GM19025 (cell line): ENCODE measurements around the gene SERF2.
A peak's percentile ranks its signal among the peaks of the same experiment; 100 is the strongest.
"Not testable (repeated sequence)": the region's sequence is repeated elsewhere in the genome, so short reads cannot be mapped to it uniquely, and the experiment has no call there.

Experiments
- ATAC-seq: cut with Tn5 transposase; IDR thresholded peaks from one replicate; pipeline ENCODE4 v1.9.1; 2021; ENCODE audit warnings: mild to moderate bottlenecking, low read depth, moderate library complexity; ENCODE audit not compliant: unreplicated experiment

SERF2 gene

DNA sequence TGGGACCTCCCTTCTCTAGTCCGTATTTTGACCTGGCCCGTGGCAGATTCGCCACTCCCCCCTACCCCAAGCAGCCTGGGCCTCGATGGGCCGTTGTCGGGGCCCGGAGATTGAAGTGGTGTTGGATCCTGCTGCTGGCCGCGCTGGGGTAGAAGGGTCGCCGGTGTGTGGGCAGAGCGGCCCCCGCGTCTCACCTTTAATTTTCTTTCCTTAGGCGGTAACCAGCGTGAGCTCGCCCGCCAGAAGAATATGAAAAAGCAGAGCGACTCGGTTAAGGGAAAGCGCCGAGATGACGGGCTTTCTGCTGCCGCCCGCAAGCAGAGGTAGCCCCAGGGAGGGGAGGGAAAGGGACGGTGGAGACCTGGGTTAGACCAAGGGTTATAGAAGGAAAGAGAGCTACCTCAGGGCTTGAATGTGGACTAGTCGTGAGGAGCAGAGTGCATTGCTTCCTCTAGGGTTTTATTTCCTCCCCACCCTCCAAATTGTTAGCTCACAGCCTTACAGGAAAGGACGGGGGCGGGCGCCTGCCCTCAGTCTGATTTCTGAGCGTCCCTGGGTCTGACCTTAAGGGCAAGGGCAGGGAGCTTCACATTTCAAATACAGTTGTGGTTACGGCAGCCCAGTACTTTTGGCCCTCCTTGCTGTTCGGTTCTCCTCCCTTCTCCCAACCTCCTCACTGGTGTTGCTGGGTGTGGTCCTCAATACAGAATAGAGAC, 799 bp downstream of the SERF2 start:
- no peak for ATAC-seq

DNA sequence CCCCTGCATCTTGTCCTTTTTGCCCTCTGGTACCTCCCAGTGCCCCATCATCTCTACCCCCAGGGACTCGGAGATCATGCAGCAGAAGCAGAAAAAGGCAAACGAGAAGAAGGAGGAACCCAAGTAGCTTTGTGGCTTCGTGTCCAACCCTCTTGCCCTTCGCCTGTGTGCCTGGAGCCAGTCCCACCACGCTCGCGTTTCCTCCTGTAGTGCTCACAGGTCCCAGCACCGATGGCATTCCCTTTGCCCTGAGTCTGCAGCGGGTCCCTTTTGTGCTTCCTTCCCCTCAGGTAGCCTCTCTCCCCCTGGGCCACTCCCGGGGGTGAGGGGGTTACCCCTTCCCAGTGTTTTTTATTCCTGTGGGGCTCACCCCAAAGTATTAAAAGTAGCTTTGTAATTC, 1.5 kb downstream of the SERF2 start:
- ATAC-seq = no peak

DNA sequence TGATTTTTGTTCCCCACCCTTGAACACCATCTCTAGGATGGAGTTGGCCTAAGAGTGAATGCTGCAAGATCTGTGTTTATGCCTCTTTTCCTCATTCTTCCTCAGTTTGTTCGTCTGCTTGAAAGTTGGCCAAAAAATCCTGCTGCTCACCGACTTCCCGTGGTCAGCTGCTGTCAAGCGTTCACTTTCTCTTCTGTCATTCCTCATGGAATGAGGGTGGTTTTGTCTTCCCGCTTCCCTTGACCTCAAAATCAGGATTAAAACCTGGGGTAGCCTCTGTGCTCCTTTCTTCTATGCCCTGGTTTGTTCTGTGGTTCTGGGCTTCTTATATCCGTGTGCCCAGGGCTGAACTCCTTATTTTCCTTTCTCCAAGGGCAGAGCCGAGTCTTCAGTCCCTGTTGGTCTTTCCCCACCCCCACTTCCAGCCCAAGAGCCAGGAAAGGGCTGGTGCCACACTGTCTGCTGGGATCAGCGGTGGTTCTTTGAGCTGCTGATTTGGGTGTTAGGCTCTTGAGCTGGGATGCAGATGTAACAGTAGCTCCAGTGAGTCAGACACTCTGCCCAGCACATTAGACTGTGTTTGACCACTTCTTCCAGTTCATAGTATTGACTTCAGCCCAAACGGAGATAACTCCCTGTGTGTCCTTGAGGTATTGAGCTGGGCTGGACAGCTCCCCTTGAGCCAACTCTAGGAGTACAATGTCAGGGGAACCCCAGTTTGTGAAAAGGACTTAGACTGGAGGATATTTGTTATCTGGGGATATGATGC, 2.3 kb downstream of the SERF2 start:
- no peak for ATAC-seq

DNA sequence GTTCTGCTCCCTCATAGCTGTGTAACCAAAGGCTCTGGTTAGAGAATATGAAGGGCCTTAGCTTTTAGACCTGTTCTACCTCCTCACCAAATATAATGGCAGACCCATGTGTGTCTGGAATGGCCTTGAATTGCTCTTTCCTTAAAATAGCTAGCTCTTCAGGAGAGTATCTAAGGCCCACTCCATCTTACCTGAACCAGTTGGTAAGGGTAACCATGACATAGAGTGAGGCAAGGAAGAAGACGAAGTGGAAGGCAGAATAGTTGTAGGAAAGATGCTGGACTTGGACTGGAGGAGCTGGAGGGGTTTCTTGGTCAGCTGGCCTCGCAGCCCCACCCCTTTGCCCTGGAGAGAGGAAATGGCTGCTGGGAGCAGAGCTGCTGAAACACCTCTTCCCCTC, 3.1 kb downstream of the SERF2 start:
- ATAC-seq = no peak

DNA sequence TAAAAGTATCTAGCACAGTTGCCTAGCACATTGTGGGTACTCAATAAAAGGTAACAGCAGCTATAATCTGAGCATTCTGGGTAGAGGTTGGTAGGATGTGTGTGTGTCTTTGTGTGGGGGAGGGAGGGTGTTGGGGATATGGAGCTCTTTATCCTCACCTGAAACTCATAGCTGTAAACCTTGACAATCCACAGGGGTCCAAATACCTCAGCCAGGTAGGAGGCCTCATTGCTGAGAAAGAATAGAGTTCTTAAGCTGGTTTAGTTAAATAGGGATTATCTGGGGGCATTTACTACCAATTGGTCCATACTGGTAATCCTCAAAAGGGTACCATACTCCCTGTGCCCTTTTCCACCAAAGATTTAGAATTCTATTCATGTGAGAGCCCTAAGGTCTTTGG, 3.9 kb downstream of the SERF2 start:
- no peak for ATAC-seq

DNA sequence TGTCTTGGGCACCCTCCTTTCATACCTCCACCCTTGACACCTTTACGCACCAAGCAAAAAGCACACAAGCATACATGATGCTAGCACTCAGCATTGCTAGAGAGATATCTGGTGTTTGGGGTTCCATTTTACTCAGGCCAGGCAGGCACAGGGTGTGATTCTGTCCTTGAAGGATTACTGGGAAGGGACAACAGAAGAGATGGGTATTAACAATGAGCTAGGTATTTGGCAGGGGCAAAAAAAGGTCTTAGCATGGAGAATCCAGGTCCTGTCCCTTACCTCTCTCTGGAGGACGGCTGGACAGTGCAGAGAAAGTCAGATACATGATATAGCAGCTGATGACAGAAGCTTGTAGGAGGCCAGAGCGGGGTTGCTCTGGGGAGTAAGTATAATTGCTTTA, 4.4 kb downstream of the SERF2 start:
- no peak for ATAC-seq

DNA sequence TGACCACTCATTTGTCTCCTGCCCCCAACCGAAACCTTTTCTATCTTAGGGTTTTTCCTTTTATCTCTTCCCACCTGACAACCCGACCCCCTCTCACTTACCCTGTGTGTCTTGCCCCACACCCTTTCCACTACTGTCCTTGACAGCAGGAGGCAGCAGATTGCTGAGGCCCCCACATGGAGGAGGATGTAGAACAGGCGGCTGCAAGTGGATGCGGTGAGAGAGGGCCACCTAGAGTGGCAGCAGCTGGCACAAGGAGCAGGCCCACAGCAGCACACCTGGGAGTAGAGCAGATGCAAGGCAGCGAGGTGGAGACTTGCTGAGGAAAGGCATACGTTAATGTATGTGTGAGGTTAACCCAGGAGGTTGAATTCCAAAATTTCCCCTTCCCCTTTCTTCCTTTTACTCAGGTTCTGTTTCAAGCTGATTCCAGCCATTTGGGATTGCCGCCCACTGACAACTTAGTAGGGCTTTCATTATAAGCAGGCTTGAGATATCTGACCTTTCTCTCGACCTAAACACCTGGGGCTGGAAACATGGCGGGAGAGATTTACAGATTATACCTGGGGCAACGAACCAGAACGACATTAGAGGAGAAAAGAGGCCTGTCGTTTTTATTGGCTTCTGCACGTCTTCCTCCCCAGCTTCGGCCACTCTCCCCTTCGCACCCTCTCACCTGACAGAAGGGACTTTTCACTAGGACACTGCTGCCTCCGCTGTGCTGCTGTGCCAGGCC, 7.3 kb downstream of the SERF2 start:
- ATAC-seq = no peak

DNA sequence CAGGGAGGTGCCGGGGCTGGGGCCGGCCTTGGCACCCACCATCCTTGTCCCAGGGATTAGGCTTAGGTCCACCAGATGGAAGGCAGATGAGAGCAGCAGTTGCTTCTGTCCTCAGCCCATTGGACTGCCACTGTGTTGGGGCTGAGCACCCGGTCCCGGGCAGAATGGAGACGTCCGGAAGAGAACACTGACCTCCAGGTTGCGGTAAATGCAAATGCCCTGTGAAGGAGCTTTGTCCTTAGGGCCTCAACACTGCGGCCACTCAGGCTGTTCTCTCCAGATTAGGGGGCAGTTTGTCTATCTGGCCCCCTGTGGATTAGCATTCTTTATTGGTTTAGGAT, 7.8 kb downstream of the SERF2 start, which contains the start of gene SERINC4:
Gene SERINC4 (minus strand): TSS at position 276 of the 341 bp plus-strand sequence. CDS start 234 bp downstream, at position 42.
- ATAC-seq = no peak

DNA sequence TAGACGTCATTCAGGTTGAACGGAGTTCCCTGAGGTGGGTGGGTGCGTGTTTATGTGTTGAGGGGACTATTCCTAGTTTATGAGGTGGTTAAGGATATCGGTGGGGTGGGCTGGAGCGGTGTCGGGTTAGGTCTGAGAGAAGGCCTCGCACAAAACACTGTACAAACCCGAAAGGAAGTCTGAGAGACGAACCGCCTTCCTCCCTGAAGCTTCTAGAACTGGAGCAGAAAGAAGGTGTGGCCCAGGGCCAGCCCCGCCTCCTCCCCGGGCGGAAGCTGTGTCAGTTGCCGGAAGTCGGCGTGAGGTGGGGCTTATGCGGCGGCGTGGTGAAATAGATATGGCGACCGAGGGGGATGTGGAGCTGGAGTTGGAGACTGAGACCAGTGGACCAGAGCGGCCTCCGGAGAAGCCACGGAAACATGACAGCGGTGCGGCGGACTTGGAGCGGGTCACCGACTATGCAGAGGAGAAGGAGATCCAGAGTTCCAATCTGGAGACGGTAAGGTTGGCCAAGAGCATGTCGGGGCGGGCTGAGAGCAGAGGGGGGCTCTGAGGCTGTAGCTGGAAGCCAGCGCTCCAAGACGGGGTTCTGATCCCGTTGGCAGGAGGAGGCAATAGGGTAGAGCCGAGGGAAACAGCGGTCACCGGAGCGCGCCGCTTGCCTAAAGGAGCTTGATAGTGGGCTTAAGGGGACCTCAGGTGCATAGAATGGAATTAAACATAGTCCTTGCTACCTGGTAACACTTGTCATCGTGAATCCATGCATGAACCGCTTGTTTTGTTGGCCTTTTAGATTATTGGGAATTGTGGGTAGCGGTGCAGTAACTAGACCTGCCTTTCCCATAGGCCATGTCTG, 8.4 kb downstream of the SERF2 start, which contains the start of gene HYPK:
Gene HYPK (plus strand): TSS at position 314 of the 856 bp plus-strand sequence. CDS start 24 bp downstream, at position 338.
- peak; percentile 89 for ATAC-seq

DNA sequence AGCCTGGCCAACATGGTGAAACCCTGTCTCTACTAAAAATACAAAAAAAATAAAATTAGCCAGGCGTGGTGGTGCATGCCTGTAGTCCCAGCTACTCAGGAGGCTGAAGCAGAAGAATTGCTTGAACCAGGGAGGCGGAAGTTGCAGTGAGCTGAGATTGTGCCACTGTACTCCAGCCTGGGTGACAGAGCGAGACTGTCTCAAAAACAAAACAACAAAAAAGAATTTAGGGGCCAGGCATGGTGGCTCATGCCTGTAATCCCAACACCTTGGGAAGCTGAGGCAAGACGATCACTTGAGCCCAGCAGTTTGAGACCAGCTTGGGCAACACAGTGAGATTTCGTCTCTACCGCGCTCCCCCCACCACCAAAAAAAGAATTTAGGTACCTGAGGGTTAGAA, 10.6 kb downstream of the SERF2 start:
- not testable (repeated sequence) for ATAC-seq

DNA sequence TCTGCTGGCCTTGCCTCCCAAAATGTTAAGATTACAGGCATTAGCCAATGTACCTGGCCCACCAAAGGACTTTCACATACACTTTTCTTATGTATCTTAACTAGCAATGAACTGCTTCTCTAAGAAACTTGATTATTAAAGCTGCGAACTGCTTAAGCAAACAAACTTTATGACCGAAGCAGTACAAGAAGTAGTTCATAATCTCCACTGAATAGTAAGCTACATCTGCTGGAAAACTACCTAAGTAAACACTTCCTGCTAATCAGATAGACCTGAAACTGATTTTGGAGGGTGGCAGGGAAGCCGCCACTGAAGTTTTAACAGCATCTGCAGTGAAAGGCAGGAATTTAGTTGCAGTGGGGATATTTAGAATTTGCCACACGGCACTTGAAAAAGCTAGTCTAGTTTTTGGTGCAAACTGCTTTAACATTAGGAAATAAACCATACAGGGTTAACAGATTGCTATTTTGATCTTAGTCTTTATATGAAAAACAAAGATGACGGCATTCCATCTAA, 16.4 kb downstream of the SERF2 start:
- no peak for ATAC-seq

DNA sequence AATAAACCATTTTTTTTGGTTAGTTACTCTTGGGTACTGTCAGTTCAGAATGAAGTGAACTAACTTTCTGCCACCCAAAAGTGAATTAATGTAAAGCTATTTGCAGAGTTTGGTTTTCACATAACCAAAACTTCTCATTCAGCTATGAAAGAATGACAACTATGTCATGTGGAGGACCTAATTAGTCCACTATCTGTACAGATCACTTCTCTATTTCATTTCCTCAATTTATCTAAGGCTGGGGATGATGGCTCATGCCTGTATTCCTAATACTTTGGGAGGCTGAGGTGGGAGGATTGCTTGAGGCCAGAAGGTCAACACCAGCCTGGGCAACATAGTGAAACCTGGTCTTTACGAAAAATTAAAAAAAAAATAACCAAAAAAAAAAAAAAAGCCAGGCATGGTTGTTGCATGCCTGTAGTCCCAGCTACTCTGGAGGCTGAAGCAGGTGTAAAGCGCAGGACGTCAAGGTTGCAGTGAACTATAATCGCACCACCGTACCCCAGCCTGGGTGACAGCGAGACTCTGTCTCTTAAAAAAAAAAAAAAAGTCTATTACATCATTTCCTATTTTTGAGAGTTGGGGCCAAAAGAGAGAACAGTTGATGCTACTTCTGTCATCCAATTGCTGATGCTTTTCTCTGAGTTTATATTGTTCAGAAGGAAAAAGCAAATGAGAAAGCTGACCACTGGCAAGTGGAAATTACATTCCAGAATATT, 17.0 kb downstream of the SERF2 start:
- no peak for ATAC-seq

DNA sequence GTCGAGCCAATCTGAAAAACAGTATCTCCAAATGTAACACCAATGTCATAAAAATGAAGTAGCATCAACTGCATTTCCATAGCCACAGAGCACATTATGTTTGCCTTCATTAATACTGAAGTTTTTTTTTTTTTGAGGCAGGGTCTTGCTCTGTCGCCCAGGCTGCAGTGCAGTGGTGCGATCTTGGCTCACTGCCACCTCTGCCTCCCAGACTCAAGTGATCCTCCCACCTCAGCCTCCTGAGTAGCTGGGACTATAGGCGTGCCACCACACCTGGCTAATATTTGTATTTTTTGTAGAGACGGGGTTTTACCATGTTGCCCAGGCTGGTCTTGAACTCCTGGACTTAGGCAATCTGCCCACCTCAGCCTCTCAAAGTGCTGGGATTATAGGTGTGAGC, 22.9 kb downstream of the SERF2 start:
- not testable (repeated sequence) for ATAC-seq

DNA sequence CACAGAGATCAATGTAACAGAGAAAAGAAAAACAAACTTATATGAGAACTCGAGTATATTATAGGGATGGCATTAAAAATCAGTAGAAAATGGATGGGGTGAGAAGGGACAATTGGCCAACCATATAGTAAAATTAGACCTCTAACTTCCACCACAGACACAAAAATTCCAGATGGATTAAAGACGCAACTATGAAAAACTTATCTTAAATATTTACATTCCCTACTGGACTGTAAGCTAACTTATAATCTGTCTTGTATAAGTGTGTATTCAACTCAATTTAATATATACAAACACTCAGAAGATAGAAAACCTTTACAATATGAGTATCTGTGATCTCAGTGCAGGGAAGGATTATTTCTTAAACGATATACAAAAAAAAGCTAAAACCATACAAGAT, 29.4 kb downstream of the SERF2 start:
- ATAC-seq = no peak

DNA sequence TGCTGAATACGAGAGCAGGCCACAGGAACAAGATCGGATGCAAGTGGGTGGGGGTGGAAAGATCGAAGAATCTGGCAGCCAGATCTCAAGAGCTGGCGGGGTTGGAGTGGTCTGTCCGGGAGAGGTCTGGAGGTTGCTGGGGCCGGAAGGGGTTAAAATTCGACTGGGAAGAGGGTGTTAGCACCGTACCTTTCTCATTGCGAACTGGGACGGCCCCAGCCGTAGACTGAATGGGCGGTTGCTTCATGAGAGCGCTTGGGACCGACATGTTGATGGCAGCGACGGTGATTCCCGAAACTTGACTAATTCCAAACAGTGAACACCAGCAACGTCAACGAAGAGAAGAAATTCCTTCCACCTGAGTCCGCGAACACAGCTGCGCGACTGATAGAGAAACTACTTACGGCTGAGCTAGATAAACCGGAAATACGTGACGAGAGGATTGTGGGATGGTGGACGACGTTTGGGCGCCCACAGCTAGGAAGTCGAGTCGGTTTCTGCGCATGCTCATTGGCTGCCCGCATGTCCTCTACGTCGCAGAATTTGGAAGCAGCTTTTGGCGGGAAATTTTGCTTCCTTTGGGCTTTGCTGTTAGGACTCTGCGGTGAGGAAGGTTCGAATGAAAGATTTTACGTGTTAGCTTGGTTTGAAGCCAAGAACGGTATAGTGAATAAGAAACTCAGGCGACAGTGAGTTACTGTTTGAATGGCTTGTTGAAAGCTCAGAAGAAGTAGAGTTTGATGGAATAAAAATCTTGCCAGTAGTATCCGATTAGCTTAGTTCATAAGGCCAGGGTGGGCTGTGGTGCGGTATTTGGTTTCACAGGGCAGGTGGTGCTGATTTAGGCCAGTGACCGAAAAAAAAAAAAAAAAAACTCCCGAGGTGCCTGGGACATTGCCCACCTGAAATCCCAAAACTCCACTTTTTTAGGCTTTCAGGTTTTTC, 32.5 kb downstream of the SERF2 start, which contains the start of gene MFAP1:
Gene MFAP1 (minus strand): TSS at position 389 of the 945 bp plus-strand sequence. CDS start 121 bp downstream, at position 268.
- ATAC-seq = peak; percentile 62

DNA sequence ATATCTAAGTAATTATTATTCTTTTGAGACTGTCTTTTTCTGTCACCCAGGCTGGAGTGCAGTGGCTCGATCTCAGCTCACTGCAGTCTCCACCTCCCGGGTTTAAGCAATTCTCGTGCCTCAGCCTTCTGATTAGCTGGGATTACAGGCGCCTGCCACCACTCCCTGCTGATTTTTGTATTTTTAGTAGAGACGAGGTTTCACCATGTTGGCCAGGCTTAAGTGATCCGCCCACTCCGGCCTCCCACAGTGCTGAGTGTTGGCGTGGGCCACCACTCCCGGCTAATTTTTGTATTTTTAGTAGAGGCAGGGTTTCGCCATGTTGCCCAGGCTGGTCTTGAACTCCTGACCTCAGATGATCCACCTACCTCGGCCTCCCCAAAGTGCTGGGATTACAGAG, 33.2 kb downstream of the SERF2 start:
- ATAC-seq = not testable (repeated sequence)

DNA sequence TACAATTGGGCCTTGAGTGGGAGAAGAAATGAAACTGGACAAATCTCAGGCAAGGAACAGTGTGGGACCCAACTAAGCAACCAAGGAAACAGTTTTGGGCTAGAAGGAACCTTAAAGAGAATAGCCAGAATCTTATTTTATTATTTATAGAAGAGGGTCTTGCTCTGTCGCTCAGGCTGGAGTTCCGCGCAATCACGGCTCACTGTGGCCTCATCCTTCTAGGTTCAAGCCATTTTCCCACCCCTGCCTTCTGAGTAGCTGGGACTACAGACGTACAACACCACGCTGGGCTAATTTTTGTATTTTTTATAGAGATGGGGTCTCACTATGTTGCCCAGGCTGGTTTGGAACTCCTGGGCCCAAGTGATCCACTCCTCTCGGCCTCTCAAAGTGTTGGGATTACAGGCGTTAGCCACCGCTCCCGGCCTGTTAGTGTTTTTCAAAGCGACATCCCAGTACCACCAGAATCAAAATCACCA, 33.9 kb downstream of the SERF2 start:
- no peak for ATAC-seq
